Stimulated activated CD8-positive, alpha-beta memory T cell treated with anti-CD3 and anti-CD28 coated beads, Interleukin-7, amount 100 ng/mL, for 4 hours (primary cell): ENCODE results near the gene MYRF.
A peak's percentile ranks its signal among the peaks of the same experiment; 100 is the strongest.

ENCODE experiments used
- DNase-seq, 2 donors: peaks; one replicate each; pipeline ENCODE4 v3.0.0-alpha.2; 2020; ENCODE audit warnings: low read depth in 2 of 2

Gene MYRF

DNA sequence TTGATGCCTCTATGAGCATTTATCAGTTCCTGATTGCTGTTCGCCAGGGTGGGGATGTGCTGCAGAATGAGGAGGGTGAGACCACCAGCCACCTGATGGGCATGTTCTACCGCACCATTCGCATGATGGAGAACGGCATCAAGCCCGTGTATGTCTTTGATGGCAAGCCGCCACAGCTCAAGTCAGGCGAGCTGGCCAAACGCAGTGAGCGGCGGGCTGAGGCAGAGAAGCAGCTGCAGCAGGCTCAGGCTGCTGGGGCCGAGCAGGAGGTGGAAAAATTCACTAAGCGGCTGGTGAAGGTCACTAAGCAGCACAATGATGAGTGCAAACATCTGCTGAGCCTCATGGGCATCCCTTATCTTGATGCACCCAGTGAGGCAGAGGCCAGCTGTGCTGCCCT, 43.0 kb downstream of the MYRF start:
- no peak for DNase-seq

DNA sequence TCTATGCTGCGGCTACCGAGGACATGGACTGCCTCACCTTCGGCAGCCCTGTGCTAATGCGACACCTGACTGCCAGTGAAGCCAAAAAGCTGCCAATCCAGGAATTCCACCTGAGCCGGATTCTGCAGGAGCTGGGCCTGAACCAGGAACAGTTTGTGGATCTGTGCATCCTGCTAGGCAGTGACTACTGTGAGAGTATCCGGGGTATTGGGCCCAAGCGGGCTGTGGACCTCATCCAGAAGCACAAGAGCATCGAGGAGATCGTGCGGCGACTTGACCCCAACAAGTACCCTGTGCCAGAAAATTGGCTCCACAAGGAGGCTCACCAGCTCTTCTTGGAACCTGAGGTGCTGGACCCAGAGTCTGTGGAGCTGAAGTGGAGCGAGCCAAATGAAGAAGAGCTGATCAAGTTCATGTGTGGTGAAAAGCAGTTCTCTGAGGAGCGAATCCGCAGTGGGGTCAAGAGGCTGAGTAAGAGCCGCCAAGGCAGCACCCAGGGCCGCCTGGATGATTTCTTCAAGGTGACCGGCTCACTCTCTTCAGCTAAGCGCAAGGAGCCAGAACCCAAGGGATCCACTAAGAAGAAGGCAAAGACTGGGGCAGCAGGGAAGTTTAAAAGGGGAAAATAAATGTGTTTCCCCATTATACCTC, 43.6 kb downstream of the MYRF start:
- no peak for DNase-seq

DNA sequence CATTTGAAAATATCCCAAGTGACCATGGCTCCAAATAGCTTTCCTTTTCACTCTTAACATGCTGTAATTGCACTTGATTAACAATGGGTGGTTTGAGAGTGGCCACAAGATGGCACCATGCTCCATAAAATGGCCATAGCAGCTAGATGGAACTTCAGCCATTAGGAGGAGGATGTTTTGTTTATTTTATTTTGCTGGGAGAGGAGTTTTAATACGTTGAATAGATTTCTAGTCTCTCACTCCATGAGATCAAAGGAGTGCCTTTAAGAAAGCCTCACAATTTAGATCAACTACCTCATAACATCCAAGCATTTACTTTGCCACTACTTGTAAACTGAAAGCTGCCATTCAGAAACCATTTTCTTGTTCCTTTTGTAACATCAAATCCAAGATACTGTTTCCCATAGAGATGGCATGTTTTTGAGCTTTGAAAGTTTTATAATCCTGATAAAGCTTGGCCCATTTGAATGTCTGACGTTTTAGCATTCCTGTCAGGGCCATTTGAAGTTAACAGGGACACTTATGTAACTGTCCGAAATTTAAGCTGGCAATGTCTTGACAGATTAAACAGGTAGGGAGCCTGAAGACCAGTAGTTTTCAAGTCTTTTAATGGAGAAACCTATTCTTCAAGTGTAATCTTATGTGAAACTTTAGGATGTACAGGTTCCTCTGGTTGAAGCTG, 45.0 kb downstream of the MYRF start:
- peak; percentile 50 to 61 for DNase-seq

DNA sequence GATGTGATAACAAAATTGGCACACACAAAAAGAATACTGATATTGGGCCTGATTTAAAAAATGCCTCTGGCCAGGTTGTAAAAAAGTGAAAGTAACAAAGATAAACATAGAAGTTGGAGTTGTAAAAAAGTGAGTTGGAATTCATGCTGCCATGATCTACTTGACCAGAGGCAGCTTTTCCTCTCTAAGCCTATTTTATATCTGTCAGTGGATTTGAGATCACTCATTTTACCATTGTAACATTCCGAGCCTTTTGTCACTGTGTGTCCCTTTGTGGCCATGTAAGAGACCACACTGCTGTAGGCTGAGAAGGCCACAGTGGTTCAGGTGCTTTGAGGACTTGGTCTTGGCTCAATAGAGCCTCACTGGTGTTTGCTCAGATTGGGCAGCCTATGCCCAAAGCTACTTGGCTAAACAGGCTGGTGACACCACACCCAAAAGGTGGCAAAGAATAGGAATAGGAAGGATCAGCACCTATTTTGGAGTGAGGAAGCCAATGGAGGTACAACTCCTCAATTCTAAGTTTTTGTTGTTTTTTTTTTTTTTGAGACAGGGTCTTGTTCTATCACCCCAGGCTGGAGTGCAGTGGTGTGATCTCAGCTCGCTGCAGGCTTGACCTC, 47.3 kb downstream of the MYRF start:
- no peak for DNase-seq

DNA sequence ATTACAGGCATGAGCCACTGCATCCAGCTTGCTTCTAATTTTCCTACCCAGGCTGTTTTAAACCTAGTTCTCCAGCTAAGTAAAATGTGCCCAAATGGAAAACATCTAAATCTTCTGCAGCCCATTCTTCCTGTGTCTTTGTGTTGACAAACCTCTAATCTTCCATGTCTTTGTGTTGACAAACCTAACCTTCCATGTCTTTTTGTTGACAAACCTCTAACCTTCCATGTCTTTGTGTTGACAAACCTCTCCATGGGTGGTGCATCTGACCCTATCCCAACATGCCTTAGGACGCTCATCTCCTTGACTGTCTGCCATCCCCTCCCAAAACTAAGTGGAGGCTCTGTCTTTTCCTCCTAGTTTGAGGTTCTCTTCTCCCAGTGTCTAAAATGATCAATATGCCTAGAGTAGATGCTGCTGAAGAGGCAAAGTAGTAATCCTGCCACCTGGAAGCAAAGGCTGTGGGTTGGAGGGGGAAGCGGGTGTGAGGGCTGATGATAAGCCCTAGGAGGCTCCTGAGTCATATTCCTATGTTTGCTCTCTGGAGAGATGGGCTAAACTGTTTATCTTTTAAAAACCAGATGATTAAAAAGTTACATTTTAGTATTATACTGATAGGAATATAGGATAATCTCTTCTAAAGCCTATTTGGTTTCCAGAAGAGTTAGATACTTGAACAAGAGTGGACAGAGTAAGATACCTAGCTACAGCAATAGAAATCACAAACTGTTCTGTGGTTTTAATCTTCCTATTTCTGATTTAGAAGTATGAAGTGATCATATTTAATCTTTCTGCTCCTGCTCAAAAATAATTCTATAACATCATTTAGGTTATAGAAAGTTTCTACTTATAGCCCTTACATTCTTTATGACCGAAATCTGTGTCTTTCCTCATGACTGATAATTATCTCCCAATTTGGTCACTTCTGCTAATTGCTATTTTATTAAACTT, 48.2 kb downstream of the MYRF start:
- DNase-seq: no peak

DNA sequence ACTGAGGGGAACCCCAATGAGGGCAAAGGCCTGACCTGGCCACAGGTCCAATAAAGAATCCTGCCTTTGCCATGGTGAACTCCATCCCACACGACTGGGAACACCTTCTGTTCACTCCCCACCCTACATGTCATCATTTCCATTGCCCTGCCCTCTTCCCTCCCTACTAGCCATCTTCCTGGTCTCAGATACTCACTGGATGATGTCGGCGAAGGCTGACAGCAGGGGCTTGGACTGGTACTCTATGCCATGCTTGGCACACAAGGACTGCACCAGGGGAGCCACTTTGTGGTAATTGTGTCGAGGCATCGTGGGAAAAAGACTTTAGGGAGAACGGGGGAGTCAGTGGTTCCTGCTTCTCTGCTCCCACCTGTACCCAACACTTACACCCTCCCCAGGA, 50.2 kb downstream of the MYRF start:
- DNase-seq: no peak

DNA sequence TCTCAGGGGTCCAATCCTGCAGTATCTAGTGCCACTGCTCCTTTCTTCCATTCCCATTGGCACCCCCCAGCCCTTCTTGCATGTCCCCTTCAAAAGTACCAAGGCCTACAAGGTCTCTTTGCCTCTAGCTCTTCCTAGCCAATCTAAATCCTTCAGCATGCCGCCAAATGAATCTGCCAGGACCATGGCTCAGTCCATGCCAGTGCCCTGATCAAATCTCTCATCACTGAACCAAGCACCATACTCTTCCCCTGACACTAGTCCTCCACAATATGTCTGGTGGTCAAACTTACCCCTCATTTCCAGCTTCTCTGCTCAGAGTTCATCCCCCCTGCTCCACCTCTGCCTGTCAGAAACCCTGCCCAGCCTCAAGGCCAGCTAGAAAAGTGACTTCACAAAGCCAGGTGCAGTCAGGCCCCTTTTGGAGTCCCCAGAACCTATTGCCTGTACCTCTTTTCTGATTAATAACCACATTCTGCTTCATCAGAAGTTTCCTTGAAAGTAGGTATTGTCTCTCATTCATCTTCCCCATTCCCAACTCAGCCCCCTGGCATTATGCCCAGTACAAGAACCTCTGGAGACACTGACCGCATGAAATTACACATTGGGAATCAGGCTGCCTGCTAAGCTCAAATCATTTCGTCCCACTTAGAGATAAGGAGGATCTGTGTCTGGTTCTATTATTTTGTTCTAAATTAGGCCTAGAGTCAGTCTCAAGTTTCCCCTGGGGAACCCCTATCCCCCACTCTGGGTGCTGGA, 51.6 kb downstream of the MYRF start:
- no peak for DNase-seq

DNA sequence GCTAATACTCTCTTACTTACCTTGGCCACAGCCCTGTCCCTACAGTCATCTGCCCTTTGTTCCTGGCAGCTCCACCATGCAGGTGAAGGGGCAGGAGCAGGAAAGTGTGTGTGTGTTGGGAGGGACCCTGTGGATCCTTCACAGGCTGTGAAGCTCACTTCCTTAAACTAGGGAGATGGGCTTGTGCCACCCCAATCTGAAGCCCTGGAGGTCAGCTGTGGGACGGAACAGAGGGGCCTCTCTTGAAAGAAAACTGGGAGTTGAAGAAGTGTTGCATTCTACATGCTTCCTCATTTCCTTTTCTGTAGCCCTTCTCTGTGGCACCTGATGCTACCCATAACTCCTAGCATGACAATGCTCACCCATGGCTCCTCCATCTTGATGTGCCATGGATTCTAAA, 52.7 kb downstream of the MYRF start:
- no peak for DNase-seq

DNA sequence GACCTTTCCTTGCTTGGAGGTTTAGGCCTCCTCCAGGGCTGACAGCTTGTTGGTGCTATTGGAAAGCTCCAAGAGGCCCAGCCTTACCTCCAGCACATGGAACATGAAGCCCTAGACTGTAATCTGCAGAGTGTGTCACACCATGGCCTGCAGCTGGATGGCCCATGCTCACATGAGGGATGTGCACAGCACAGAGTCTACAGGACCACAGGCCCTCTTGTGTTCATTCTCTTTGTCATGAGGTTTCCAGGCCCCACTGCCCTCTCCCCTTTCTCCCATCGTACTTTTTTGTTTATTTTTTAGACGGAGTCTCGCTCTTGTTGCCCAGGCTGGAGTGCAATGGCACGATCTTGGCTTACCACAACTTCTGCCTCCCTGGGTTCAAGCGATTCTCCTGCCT, 54.3 kb downstream of the MYRF start:
- no peak for DNase-seq

DNA sequence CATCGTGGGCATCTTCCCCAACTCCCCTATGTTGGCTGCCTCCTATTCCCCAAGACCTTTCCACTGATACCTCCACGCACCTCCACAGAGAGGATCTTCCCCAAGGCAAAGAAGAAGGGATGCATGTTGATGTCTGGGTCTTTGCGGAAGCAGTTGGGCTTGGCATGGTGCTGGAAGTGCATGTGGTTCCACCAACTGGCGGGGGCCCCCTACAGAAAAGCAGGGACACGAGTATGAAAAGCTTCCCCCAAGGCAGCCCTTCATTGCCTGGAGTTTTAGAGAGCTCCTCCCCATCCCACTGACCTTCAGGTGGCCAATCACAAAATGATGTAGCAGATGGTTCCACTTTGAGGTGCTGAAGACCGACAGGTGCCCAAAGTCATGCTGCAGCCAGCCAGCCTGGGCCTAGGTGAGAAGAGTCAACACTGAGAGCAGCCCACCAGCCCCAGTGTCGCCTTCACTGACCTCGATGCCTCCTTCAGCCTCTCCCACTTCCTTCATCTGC, 58.3 kb downstream of the MYRF start:
- DNase-seq: no peak

DNA sequence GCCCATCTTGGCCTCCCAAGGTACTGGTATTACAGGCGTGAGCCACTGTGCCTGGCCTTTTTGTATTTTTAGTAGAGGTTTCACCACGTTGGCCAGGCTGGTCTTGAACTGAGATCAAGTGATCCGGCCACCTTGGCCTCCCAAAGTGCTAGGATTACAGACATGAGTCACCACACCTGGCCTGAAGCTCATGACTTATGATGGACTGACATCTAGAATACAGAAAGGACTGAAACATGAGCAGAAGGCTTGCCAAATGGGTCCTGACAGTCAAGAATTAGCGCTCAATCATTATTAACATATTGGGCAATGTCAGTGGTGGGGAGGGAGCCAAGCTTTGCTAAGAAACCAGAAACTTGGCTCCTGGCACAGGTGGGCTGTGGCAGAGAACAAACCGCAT, 59.4 kb downstream of the MYRF start:
- DNase-seq: no peak

DNA sequence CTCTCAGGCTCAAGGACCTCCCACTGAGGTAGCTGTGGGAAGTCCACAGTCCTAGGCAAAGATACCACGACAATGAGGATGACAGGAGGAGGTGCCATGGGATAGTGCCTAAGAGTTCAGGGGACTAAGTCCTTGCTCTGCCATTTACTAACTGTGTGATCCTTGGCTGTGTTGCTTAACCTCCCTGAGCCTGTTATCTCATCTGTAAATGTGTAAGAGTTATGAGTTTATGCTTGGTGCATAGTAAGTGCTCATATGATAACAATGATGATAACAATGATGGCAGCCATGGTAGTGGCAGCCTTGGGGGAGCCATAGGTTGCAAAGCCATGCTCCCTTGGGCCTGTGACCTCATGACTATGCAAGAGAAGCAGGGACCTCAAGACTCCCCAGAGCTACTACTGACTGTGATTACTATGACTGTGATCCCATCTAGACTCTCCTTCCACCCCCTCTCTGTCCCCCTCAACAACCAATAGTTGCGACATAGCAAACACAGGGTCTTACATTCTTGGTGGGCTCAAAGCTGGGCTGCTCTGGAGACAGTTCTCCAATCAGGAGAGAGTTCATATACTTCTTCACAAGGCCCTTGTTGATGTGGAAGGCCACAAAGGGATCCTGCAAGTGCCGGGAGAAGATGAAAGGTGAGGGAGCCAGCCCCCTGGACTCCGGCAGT, 60.4 kb downstream of the MYRF start:
- DNase-seq: no peak

DNA sequence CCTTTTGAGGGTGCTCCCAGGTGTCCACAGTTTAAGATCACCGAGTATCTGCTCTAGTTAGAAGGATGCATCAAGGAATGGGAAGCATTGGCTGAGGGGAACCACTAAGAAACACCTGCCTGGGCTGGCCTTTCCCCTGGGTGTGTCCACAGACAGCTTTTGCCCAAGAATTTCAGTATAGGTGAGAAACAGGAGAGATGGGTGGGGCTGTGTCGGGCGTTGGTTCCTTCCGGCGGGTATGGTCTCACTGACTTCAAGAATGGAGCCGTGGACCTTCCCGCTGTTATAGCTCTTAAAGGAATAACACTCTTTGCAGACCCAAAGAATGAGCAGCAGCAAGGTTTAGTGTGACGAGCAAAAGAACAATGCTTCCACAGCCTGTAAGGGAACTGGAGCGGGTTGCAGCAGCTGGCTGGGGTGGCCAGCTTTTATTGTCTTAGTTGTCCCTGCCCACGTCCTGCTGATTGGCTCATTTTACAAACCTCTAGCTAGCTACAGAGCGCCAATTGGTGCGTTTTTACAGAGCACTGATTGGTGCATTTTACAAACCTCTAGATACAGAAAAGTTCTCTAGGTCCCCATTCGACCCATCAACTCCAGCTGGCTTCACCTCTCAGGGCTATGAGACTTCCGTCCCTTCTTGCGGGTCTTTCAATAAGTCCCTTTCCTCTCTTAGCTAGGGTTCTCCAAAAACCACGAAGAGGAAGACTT, 62.0 kb downstream of the MYRF start:
- no peak for DNase-seq

DNA sequence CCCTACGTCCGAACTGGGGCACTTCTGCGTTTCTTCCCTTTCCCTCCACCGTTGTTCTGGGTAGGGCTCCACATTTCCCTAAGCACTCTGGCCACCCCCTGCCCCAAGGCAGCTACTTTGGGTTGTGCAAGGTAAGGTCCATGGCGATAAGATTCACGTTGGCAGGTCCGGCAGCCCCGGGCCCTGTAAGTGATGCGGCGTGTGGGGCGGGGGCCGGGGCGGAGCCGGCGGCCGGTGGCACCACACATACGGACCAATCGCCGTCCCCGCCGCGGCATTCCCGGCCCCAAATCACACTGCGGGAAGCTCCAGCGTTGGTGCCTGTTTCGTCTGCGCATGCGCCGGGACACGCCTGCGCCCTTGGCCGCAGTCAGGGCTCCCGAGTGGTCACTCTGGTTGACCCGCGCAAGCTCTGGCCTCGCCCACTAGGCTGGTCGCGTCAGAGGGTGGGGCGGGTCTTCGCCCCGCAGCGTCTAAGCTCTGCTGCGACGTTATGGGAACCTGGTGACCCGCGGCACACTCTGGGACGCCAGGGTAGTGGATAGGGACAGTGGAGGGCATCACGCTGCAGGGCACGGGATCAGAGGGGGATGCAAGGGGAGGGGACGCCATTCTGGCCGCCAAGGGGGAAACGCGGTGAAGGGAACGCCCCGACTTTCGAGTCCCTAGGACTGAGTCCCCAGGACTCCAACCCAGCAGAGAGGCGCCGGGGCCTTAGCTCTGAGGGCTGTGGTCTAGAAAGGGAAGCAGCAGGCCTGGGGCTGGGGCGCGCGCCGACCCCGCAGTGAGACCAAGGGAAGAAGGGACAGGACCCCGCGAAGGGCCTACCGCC, 62.7 kb downstream of the MYRF start:
- DNase-seq: peak in 1 of 2 donors; percentile 40

DNA sequence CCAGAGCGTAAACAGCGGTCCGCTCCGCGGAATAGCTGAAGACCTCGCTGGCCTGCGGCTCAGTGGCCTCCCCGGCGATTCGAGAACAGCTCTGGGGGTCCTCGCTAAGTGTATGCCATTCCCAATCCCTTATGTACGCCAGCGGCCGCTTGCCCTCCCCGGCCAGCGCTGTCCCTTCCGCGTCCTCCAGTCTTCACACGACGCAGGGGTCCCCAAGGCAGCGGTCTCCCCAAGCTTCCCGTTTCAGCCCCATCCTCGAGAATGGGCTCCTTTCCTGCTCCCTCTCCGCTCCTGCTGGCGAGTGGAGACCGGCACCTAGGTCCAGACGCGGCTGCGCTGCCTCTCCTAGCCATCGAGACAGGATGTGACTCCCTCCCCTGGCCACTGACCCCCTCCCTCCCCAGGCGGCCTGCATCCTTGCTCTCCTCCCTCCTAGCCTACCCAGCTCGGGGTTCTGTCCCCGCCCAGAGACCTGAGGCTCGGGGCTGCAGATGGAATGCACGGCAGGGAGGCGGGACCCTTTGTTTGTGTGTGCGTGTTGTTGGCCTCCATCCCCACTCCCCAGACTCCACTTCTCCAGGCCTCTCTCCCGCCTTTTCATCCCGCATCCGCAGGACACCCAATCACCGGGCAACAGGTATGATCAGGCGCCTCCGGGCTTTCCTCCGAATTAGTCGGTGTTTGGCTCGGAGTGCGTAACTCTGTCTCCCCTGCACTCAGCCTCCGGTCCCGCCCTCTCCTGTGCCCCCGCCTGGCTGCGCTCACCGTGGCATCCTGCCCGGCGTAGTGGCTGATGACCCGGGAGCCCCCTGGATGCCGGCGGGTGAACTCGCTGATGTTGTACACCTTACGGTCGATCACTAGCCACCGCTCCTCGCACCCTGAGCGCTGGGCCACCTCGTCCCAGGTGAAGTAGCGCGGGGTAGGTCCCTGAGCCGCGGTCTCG, 63.6 kb downstream of the MYRF start:
- peak in 1 of 2 donors; percentile 59 for DNase-seq

DNA sequence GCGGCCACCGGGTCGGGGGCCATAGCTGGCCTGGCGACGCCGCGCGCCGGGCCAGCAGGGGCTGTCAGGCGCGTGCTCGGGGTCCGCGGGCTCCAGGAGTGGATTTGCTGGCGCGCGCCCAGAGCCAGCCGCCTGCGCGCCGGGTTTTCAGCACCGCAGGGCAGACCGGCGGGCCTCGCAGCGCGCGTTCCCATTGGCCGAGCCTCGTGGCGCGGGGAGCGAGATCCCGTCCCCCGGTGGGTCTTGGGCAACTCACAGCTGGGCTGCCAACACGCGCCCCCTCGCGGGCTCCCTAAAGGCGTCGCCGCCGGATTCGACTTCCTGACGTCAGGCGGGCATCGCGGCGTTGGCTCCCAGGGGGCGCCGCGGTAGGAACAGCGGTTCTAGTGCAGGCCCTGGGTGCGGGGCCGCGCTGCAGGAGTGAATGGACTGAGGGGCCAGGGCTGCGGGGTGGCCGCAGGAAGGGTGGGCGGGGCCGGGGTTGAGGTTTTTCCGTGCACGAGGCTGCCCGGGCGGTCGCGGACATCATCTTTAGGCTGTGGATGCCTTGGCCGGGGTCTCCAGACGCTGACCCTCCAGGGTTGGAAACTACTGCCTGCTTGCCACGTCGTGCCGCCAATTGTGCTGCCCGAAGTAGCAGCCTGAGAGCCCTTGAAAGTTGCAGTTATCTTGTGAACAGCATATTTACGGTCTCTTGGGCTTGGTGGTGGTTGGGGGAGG, 64.5 kb downstream of the MYRF start, which contains the start of gene FADS1:
Gene FADS1, minus strand, starts transcription at position 268 of the 720 bp plus-strand sequence. Its CDS starts 74 bp downstream, at position 194.
- DNase-seq: peak; percentile 43 to 71
